VCaP (cell line): ENCODE data around the gene TMEM208.

ENCODE experiments used
- H3K27ac ChIP-seq: fragments of 450-650 bp; 2 replicates; pipeline ENCODE4 v1.5.1; 2017
- CTCF ChIP-seq: fragments of 450-650 bp; conservative IDR thresholded peaks from 2 replicates; pipeline ENCODE4 v1.5.1; 2017; ENCODE audit warnings: mild to moderate bottlenecking, moderate library complexity

The TMEM208 gene

GRCh38 chr16:67183627-67184452, 43.1 kb upstream of the TMEM208 start, which contains the start of gene MATCAP1:
MATCAP1 (minus strand) TSS chr16:67183963; CDS start chr16:67180610, 3,353 bp downstream.
- peak within 1 kb of the TSS; percentile 85 for H3K27ac ChIP-seq
- no peak for TF ChIP-seq CTCF

GRCh38 chr16:67184453-67184994, 42.4 kb upstream of the TMEM208 start:
- no peak for TF ChIP-seq CTCF
- peak overlapping the region; percentile 85 for H3K27ac ChIP-seq

GRCh38 chr16:67184995-67185650, 41.8 kb upstream of the TMEM208 start:
- TF ChIP-seq CTCF = no peak
- H3K27ac ChIP-seq = peak overlapping the region; percentile 85

- no peak for TF ChIP-seq CTCF
- H3K27ac ChIP-seq = no peak overlapping the region
Observed at GRCh38 chr16:67185651-67186134, 41.2 kb upstream of the TMEM208 start.

GRCh38 chr16:67186550-67186950, 40.4 kb upstream of the TMEM208 start:
- H3K27ac ChIP-seq = no peak overlapping the region
- no peak for TF ChIP-seq CTCF

- no peak overlapping the region for H3K27ac ChIP-seq
- TF ChIP-seq CTCF = no peak
Observed at GRCh38 chr16:67187175-67187890, 39.6 kb upstream of the TMEM208 start.

- no peak for TF ChIP-seq CTCF
- no peak overlapping the region for H3K27ac ChIP-seq
Observed at GRCh38 chr16:67188323-67188722, 38.6 kb upstream of the TMEM208 start.
